GM19035 (cell line): ENCODE measurements around the gene ACTL6B.
"Not testable (repeated sequence)": the region's sequence is repeated elsewhere in the genome, so short reads cannot be mapped to it uniquely, and the experiment has no call there.

Experiments
- ATAC-seq: cut with Tn5 transposase; IDR thresholded peaks from one replicate; pipeline ENCODE4 v1.9.1; 2021; ENCODE audit not compliant: unreplicated experiment

ACTL6B gene

DNA sequence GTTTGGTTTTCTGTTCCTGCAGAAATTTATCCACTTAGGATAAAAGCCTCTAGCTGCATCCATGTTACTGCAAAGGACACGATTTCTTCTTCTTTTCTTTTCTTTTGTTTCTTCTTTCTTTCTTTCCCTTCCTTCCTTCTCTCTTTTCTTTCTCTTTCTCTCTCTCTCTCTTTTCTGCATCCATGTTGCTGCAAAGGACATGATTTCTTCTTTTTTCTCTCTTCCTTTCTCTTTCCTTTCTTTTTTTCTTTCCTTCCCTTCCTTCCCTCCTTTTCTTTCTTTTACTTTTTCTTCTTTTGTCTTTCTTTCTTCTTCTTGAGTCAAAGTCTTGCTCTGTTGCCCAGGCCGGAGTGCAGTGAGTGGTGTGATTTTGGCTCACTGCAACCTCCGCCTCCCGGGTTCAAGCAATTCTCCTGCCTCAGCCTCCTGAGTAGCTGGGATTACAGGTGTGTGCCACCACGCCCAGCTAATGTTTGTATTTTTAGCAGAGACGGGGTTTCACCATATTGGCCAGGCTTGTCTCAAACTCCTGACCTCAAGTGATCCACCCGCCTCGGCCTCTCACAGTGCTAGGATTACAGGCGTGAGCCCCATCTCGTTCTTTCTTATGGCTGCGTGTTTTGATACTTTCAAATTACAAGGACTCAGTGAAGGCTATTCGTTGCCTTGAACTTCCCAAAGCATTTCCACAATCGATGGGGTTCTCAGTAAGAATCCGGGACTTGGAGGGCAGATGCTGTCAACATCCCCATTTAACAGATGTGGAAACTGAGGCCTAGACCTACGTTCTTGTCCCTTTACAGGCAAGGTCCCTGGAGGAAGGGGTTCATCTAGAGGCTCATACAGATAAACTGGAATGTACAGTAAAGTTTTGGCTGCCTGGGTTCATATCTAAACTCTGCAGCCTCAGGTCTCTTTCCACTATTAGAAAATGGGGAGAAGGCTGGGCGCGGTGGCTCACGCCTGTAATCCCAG is 15.4 kb upstream of the ACTL6B start:
- ATAC-seq: no peak

DNA sequence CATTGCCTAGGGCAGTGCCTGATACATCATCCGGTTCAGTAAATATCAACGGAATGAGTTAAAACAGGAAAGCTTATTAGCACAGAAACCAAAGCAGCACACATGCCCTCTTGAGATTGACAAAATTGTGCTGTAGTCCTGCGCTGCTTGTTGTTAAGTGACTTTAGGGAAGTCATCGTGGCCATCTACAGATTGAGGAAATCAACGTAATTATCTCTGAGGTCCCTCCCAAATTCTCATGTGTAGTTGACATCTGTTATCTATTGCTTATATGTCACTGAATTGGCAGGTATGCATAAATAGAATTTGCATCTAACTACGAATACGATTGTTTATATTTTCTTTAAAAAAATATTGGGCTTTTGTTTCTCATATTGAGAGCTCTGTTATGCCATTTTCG is 13.8 kb upstream of the ACTL6B start:
- ATAC-seq: no peak

DNA sequence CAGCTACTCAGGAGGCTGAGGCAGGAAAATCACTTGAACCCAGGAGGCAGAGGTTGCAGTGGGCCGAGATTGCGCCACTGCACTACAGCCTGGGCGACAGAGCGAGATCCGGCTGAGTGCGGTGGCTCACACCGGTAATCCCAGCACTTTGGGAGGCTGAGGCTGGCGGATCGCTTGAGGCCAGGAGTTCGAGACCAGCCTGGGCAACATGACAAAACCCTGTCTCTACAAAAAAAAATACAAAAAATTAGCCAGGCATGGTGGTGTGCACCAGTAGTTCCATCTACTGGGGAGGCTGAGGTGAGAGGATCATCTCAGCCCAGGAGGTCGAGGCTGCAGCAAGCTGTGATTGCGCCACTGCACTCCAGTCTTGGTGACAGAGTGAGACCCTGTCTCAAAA is 12.9 kb upstream of the ACTL6B start:
- ATAC-seq: not testable (repeated sequence)

DNA sequence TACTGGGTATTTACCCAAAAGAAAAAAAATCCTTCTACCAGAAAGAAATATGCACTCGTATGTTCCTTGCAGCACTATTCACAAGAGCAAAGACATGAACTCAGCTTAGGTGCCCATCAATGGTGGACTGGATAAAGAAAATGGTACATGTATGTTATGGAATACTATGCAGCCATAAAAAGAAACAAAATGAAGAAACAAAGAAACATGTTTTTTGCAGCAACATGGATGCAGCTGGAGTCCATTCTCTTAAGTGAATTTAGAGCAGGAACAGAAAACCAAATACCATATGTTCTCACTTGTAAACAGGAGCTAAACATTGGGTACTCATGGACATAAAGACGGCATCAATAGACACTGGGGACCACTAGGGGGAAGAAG is 11.8 kb upstream of the ACTL6B start:
- ATAC-seq: no peak

DNA sequence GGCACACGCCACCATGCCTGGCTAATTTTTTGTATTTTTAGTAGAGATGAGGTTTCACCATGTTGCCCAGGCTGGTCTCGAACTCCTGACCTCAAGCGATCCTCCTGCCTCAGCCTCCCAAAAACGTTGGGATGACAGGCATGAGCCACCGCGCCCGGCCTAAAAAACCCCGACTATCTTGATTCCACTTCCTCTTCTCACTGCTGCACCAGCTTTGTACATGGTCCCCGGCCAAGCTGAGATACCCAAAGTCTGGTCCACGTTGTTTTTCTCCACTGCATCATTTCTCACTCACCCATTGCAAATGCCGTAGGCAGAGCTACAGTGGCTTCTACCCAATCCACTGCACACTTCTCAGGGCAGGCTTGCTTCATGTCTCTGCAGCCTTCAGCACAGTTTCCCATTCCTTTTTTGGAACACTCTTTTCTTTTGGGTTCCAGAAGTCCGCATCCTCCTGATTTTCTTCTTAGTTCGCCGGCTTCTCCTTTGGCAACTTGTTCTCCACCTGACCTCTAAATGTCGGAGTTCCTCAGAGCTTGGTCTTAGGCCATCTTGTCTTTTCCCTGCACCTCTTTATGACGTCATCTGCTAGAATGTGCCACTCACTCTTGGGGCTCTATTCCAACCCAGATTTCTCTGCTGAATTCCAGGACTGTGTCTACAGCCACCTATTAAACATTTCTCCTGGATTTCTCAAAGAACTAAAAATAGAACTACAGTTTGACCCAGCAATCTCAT is 11.3 kb upstream of the ACTL6B start:
- ATAC-seq: no peak

DNA sequence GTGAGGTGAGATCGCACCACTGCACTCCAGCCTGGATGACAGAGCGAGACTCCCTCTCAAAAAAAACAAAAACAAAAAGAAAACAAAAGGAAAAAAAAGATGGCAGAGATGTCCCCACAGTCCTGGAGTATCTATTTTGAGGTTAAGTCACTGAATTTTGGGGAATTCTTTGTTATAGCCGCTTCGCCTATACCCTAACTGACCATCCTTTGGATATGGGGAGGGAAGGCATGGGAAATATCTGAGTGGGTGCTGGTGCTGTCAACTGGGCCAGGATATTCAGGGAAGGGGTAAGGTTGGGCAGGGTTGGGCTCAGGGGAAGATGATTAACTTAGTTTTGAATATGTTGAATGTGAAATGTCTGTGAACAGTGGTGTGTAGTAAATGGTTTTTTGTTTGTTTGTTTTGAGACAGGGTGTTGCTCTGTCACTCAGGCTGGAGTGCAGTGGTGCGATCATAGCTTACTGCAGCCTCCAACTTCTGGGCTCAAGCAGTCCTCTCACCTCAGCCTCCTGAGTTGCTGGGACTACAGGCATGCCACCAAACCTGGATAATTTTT is 9.0 kb upstream of the ACTL6B start:
- no peak for ATAC-seq

DNA sequence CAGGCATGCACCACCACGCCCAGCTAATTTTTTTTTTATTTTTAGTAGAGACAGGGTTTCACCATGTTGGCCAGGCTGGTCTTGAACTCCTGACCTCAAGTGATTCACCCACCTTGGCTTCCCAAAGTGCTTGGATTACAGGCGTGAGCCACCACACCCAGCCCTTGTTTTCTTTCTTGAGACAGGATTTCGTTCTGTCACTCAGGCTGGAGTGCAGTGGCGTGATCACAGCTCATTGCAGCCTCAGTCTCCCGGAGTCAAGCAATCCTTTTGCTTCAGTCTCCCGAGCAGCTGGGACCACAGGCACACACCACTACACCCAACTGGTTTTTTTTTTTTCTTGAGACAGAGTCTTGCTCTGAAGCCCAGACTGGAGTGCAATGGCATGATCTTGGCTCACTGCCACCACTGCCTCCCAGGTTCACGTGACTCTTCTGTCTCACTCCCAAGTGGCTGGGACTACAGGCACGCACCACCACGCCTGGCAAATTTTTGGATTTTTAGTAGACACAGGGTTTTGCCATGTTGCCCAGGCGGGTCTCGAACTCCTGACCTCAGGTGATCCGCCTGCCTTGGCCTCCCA is 6.0 kb upstream of the ACTL6B start:
- not testable (repeated sequence) for ATAC-seq

DNA sequence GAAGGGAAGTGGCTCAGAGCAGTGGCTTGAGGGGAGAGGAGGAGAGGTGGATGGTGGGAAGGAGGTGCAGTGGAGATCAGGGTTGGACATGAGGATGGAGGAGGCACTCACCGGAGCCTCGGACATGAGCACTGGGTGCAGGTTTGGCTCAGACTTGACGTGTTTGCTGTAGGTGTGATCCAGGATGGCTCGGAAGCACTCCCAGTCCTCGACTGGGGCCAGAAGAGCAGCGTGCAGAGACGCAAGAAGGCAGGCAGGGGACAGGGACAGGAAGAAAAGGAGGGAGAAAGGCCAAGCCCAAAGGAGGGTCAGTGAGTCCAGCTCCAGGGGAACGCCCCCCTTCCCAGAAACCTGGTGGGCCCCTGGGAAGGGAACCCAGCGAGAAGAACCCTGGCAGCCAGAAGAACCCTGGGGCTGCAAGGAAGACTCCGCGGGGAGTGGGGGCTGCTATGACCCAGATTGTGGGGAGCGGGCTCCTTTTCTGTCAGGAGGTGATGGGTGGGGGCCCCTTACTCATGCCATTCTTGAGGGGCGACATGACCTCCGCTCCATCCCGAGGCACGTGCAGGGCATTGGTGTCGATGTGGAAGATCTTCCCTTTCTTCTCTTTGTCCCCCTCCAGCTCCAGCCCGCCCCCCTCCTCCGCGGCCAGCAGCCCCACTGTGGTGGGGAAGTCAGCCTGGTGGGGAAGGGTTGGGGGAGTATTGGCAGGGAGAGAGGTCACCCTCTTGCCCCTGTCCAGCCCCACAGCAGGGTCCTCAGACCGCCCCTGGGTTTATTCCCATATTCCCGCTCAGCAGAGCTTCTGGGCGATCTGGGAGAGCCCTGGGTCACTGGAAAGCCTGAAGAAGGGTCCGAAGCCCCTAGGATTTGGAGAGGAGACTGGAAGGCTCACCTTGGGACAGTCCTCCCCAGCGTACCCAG is 1.1 kb downstream of the ACTL6B start:
- ATAC-seq: no peak

DNA sequence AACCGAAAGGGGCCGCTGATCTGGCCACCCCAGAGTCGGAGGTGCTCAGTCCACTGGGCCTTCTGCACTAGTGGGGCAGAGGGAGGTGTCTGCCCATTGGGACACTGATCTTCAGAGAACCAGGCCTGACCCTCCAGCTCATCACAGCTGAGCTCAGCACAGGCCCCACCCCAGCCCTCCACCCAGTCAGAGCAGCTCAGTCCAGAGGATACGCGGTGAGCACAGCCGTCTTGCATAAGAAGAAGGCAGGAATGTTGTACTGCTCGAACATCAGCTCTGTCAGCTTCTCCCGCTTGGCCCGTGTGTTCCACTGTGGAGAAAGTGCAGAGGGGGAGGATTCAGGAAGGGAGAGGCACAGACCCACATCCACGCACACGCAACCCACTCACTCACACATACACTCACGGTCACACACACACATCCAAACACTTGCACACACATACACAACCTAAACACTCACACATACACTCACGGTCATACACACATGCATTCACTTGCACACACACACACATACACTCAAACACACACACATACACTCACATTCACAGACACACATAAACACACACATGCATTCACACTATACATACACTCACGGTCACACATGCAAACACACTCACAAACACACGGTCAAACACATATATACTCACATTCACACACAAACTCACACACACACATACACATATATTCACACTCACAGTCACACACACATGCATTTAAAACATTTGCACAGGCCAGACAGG is 6.3 kb downstream of the ACTL6B start:
- ATAC-seq: no peak

DNA sequence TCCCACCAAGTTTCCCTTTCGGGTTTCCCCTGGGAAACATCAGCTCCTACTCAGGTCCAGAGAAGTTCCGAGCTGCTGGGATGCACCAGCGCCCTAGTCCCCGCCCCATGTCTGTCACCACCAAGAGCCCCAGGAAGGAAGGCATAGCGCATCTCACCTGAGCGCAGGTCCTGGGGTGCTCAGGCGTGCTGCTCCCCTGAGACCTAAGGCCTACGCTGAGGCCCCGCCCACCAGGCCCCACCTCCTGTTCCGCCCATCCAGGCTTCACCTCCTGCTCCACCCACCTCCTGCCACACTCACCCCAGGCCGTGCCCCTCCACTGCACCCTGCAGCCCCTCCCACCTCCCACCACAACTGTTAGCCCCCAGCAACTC is 13.7 kb downstream of the ACTL6B start:
- ATAC-seq: no peak

DNA sequence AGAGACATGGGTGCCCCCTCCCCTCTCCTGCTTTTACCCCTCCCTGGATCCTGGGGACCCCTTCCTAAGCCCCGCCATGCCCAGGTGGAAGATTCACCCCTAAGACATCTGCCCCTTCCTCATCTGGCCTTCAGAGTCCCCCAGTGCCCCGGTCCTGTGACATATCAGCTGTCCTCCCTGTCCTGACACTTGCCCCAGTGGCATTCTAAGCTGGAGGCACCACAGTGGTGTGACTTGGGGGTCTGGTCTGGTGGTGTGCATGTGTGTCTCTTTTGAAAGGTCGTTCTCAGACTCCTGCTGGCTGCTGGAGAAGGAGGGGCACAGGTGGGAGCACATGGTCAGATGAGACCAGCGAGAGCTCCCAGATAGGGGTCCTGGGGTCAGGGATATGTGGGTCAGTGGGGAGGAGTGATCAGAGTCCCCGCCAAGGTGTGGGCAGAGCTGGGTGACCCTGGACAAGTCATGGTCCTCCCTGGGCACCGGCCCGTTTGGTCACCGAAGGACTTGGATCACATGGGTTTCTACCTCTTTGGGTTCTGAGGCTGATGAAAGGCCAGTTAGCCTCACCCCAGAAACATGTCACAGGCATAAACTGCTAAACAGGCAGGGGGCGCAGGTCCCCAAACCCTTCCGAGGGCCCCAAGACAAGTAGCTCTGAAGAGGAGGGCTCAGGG is 14.3 kb downstream of the ACTL6B start:
- no peak for ATAC-seq

DNA sequence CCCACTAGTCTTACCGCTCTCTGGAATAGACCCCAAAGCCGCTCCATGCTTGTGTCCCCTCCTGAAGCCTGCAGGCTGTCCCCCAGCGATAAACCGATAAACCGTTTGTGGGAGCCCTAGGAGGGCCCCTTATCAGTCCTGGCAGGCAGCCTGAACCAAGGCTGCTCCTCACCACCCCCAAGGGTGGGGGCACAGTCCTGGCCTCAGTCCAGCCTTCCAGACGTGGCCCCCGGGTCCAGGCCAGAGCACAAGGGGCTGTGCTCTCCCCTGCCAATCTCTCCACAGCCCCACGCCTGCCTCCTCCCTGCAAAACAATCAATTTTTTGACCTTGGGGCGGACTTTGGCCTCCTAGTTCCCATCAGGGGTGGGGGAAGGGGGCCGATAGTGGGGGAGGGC is 14.8 kb downstream of the ACTL6B start, which contains the start of gene TFR2:
TSS of gene TFR2 (minus strand) at position 90 of the 397 bp plus-strand sequence. CDS start at position 47, 43 bp downstream.
- no peak for ATAC-seq

DNA sequence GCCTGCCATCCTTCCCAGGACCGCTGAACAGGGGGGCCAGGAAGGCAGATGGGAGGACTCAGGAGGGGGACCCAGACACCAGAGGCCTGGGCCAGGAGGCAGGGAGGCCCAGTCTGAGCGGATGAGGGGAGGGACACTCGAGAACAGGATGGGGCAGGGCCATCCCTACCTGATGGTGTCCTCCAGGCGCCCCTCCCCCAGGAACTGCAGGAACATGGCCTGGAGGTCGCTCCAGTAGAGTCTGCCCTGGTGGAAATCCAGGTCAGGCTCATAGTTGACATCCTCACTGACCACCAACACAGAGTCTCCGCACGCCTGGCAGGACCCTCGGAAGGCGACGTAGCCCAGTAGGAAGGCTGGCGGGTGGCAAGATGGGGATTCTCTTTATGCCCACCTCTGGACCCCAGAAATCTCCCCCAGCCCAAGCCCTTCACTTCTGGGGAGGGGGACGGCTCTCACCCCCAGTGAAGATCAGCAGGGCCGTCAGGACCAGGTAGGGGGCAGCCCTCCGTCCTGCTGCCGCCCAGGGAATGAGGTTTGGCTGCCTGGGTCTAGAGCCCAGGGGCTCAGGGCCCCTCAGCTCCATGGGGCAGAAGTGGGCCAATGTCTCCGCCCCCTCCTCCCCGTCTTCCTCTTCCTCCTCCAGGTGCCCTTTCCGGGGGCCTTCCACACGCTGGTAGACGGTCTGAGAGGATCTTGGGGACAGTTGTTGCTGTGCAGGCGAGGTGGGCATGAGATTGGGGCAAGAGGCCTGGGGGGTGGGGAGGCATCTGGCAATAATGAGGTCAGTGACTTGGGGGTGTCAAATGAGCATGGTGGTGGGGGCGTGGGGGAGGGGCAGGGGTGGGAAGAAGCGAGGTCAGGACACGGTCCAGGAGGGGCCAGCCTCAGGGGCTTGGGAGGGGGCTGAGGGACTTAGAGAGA is 15.5 kb downstream of the ACTL6B start:
- ATAC-seq: no peak

DNA sequence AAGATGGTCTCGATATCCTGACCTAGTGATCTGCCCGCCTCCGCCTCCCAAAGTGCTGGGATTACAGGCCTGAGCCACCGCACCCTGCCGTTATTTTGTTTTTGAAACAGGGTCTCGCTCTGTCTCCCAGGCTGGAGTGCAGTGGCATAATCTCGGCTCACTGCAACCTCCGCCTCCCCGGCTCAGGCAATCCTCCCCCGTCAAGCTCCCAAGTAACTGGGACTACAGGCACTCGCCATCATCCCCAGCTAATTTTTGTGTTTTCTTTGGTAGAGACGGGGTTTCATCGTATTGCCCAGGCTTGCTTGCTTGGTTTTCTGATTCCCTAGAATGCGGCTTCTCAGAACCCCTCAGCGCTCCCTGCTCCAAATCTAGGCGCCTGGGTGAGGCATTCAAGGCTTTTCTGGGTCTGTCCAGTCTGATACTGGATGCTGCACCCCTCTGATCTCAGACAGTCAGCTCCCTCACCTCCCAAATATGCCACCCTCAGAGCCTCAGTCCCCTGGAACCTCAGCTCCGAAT is 16.2 kb downstream of the ACTL6B start:
- no peak for ATAC-seq

DNA sequence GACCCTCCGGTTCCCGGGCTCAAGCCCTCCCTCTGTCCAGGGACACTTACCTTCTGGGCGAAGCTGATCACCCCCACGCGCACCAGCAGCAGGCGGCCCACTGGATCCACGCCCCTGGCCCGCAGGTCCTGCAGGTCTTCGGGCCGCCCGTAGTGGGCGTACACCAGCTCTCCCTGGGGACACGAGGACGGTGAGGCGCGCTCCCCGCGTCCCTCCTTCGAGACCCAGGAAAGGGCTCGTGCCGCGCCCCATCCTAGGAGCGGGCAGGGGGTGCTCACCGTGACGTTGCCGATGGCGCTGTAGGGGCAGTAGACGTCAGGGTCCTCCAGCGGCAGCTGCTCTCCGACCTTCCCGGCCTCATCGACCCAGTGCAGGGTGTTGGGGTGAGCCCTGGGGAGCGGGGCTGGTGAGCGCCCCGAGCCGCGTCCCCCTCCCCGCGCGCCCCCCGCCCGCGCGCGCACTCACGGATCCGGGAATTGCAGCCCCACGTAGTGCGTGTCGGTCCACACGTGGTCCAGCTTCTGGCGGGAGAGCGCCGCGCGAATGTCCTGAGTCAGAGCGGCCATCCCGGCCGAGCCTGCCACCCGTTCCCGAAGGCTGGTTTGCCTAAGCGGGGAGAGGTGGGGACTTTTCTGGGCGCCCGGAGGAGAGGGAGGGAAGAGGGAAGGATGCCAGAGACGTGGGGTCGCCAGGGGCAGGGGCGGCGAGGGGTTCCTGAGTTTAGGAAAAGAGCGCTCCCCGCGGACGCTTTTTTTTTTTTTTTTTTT is 23.1 kb downstream of the ACTL6B start:
- peak; percentile 65 for ATAC-seq

DNA sequence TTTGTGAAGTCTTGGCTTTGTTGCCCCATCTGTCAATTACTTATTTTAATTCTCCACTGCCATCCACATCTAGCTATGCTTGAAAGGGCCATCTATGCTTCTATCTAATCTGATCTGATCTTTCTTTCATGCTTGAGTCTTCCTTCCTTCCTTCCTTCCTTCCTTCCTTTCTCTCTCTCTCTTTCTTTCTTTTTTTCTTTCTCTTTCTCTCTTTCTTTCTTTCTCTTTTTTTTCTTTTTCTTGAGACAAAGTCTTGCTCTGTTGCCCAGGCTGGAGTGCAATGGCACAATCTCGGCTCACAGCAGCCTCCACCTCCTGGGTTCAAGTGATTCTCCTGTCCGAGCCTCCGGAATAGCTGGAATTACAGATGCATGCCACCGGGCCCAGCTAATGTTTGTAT is 26.2 kb downstream of the ACTL6B start:
- ATAC-seq: no peak

DNA sequence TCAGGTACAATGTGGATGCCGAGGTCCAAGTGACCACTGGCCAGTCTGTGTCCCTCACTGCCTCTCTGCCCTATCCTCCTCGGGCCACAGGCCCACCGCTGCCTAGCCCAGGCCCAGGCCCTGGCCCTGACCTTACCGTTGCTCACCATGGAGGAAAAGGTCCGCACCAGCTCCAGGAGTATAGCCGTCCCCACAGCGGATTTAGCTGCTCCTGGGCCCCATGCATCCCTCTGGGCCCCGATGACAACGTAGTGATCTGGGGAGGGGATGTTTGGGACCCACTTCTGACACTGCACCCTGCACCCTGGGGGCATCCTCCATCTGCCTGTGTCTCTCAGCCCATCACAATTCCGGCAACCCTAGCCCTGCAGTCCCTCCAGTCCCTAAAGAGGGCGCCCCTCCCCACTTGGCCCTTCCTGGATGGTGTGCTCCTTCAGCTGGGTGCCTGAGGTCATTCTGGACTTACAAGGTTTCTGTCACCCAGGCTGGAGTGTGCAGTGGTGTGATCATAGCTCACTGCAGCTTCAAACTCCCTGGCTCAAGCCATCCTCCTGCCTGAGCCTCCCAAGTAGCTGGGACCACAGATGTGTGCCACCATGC is 27.0 kb downstream of the ACTL6B start:
- no peak for ATAC-seq
